HAP-1 (cell line): ENCODE data around the gene NPHP3.

ENCODE experiments used
- DNase-seq, 2 experiments: peaks; one replicate each; pipeline ENCODE4 v3.0.0-alpha.2; 2016 to 2020; ENCODE audit warnings: low spot score in 2 of 2
- H3K27me3 ChIP-seq: fragments of 250-450 bp; sonication (Bioruptor Pico); 2 replicates; pipeline ENCODE4 v1.5.1; 2020; ENCODE audit warnings: low read depth, mild to moderate bottlenecking, moderate library complexity
- H3K36me3 ChIP-seq: fragments of 250-450 bp; sonication (Bioruptor Pico); replicated peaks from 2 replicates; pipeline ENCODE4 v1.5.1; 2020; ENCODE audit warnings: mild to moderate bottlenecking
- H3K4me1 ChIP-seq: fragments of 250-450 bp; sonication (Bioruptor Pico); 2 replicates; pipeline ENCODE4 v1.5.1; 2020; ENCODE audit warnings: mild to moderate bottlenecking
- H3K4me3 ChIP-seq: fragments of 250-450 bp; sonication (Bioruptor Pico); 2 replicates; pipeline ENCODE4 v1.5.1; 2020; ENCODE audit warnings: mild to moderate bottlenecking, moderate library complexity
- H3K9me3 ChIP-seq: fragments of 250-450 bp; sonication (Bioruptor Pico); 2 replicates; pipeline ENCODE4 v1.5.1; 2020; ENCODE audit warnings: mild to moderate bottlenecking, moderate library complexity
- in situ Hi-C: fragments of 300-500 bp; cut with MboI; formaldehyde crosslinking; loops from 3 replicates; pipeline ENCODE4 v1.14.3; 2020; ENCODE audit warnings: low sequenced_read_pairs, inconsistent platforms, mixed read lengths

NPHP3 gene

GRCh38 chr3:132720228-132720627, 2.0 kb downstream of the NPHP3 start:
- H3K27me3 ChIP-seq: no peaks in the 10 kb centered on the region
- H3K4me1 ChIP-seq: peaks cover 15% of the 10 kb centered on the region
- DNase-seq: no peak
- no peaks in the 10 kb centered on the region for H3K9me3 ChIP-seq
- peak overlapping the region; percentile 72 for H3K4me3 ChIP-seq
- in situ Hi-C loops: loop anchor here (25.0 kb wide), 1 partner anchor 867 kb away; no protein-coding TSS in a partner anchor
- peaks cover 11% of the 10 kb centered on the region for H3K36me3 ChIP-seq

GRCh38 chr3:132716372-132716771, 5.8 kb downstream of the NPHP3 start:
- no peaks in the 10 kb centered on the region for H3K27me3 ChIP-seq
- in situ Hi-C loops: loop anchor here (25.0 kb wide), 1 partner anchor 871 kb away; no protein-coding TSS in a partner anchor
- no peak for DNase-seq
- no peaks in the 10 kb centered on the region for H3K9me3 ChIP-seq
- peaks cover 8% of the 10 kb centered on the region; the same call in 1 of the 2 replicates for H3K36me3 ChIP-seq
- H3K4me3 ChIP-seq: no peak overlapping the region
- peaks cover 10% of the 10 kb centered on the region for H3K4me1 ChIP-seq

GRCh38 chr3:132713977-132714727, 8.1 kb downstream of the NPHP3 start:
- in situ Hi-C loops: loop anchor here (25.0 kb wide), 1 partner anchor 873 kb away; no protein-coding TSS in a partner anchor
- no peak overlapping the region for H3K4me3 ChIP-seq
- H3K27me3 ChIP-seq: no peaks in the 10 kb centered on the region
- DNase-seq: no peak
- no peaks in the 10 kb centered on the region for H3K4me1 ChIP-seq
- H3K36me3 ChIP-seq: peaks cover 12% of the 10 kb centered on the region
- H3K9me3 ChIP-seq: no peaks in the 10 kb centered on the region

- Histone ChIP-seq H3K4me3 (no peak overlapping the region), H3K4me1 (no peaks in the 10 kb centered on the region), H3K9me3 (no peaks in the 10 kb centered on the region), H3K36me3 (peaks cover 5% of the 10 kb centered on the region; the same call in 1 of the 2 replicates), H3K27me3 (no peaks in the 10 kb centered on the region)
- in situ Hi-C loops: loop anchor here (25.0 kb wide), 1 partner anchor 877 kb away; no protein-coding TSS in a partner anchor
- no peak for DNase-seq
Observed at GRCh38 chr3:132710311-132710710, 11.9 kb downstream of the NPHP3 start.

- Histone ChIP-seq H3K36me3 (peaks cover 6% of the 10 kb centered on the region), H3K4me3 (no peak overlapping the region), H3K9me3 (no peaks in the 10 kb centered on the region), H3K4me1 (no peaks in the 10 kb centered on the region), H3K27me3 (no peaks in the 10 kb centered on the region)
- DNase-seq: no peak
- in situ Hi-C loops: loop anchor here (25.0 kb wide), 1 partner anchor 878 kb away; no protein-coding TSS in a partner anchor
Observed at GRCh38 chr3:132709761-132710160, 12.4 kb downstream of the NPHP3 start.

- DNase-seq: no peak
- Histone ChIP-seq H3K27me3 (no peaks in the 10 kb centered on the region), H3K9me3 (no peaks in the 10 kb centered on the region), H3K4me1 (no peaks in the 10 kb centered on the region), H3K4me3 (no peak overlapping the region), H3K36me3 (peaks cover 26% of the 10 kb centered on the region)
- in situ Hi-C loops: loop anchor here (25.0 kb wide), 1 partner anchor 884 kb away; no protein-coding TSS in a partner anchor
Observed at GRCh38 chr3:132703733-132704132, 18.5 kb downstream of the NPHP3 start.

- in situ Hi-C loops: no loop called here
- Histone ChIP-seq H3K9me3 (no peaks in the 10 kb centered on the region), H3K36me3 (peaks cover 43% of the 10 kb centered on the region), H3K27me3 (no peaks in the 10 kb centered on the region), H3K4me3 (no peak overlapping the region), H3K4me1 (no peaks in the 10 kb centered on the region)
- DNase-seq: no peak
Observed at GRCh38 chr3:132695422-132695821, 26.8 kb downstream of the NPHP3 start.

- no peak overlapping the region for H3K4me3 ChIP-seq
- H3K36me3 ChIP-seq: peaks cover 42% of the 10 kb centered on the region
- no peaks in the 10 kb centered on the region for H3K4me1 ChIP-seq
- in situ Hi-C loops: no loop called here
- no peaks in the 10 kb centered on the region for H3K27me3 ChIP-seq
- no peaks in the 10 kb centered on the region for H3K9me3 ChIP-seq
- DNase-seq: no peak
Observed at GRCh38 chr3:132694991-132695390, 27.2 kb downstream of the NPHP3 start.

GRCh38 chr3:132690040-132690439, 32.2 kb downstream of the NPHP3 start:
- Histone ChIP-seq H3K36me3 (peaks cover 52% of the 10 kb centered on the region), H3K9me3 (no peaks in the 10 kb centered on the region), H3K4me1 (no peaks in the 10 kb centered on the region), H3K27me3 (no peaks in the 10 kb centered on the region), H3K4me3 (no peak overlapping the region)
- in situ Hi-C loops: no loop called here
- DNase-seq: no peak

GRCh38 chr3:132682201-132682600, 40.0 kb downstream of the NPHP3 start:
- in situ Hi-C loops: no loop called here
- peaks cover 35% of the 10 kb centered on the region for H3K36me3 ChIP-seq

GRCh38 chr3:132681421-132681820, 40.8 kb downstream of the NPHP3 start:
- H3K4me3 ChIP-seq: no peak overlapping the region
- H3K4me1 ChIP-seq: no peaks in the 10 kb centered on the region
- H3K36me3 ChIP-seq: peaks cover 43% of the 10 kb centered on the region
- DNase-seq: no peak
- in situ Hi-C loops: no loop called here
- H3K27me3 ChIP-seq: no peaks in the 10 kb centered on the region
- H3K9me3 ChIP-seq: no peaks in the 10 kb centered on the region

More at GRCh38 chr3:132682201-132682600, 40.0 kb downstream of the NPHP3 start:
- Histone ChIP-seq H3K4me3 (no peak overlapping the region), H3K4me1 (no peaks in the 10 kb centered on the region), H3K27me3 (no peaks in the 10 kb centered on the region), H3K9me3 (no peaks in the 10 kb centered on the region)
- DNase-seq: no peak

GRCh38 chr3:132679911-132680310, 42.3 kb downstream of the NPHP3 start:
- peaks cover 58% of the 10 kb centered on the region for H3K36me3 ChIP-seq
- DNase-seq: no peak
- H3K27me3 ChIP-seq: no peaks in the 10 kb centered on the region
- no peak overlapping the region for H3K4me3 ChIP-seq
- no peaks in the 10 kb centered on the region for H3K9me3 ChIP-seq
- no peaks in the 10 kb centered on the region for H3K4me1 ChIP-seq
- in situ Hi-C loops: no loop called here

- H3K27me3 ChIP-seq: no peaks in the 10 kb centered on the region
- DNase-seq: no peak
- peaks cover 3% of the 10 kb centered on the region; the same call in 1 of the 2 replicates for H3K4me1 ChIP-seq
- in situ Hi-C loops: no loop called here
- H3K36me3 ChIP-seq: peaks cover 69% of the 10 kb centered on the region
- no peaks in the 10 kb centered on the region for H3K9me3 ChIP-seq
- H3K4me3 ChIP-seq: no peak overlapping the region
Observed at GRCh38 chr3:132675408-132675807, 46.8 kb downstream of the NPHP3 start.

GRCh38 chr3:132669256-132669777, 52.9 kb downstream of the NPHP3 start:
- Histone ChIP-seq H3K9me3 (no peaks in the 10 kb centered on the region), H3K4me3 (no peak overlapping the region), H3K4me1 (peaks cover 3% of the 10 kb centered on the region; the same call in 1 of the 2 replicates), H3K27me3 (no peaks in the 10 kb centered on the region), H3K36me3 (peaks cover 39% of the 10 kb centered on the region)
- in situ Hi-C loops: no loop called here
- no peak for DNase-seq
